A549 treated with dexamethasone at 1 μM for 4 hours (cell line): ENCODE results near the gene ADH4. TPM values are rescaled to one million over a fixed set of nuclear protein-coding genes. Genes with fewer than 3 reads are reported as not detected.

Experiments used
- total RNA-seq: library from RNA; stranded (reverse); fragments of 200-300 nt; extraction: Qiagen RNA extraction; gene quantifications from 5 replicates; pipeline ENCODE4 v1.2.3, GENCODE V29; 2022

The ADH4 gene
- not detected in 5 replicates for total RNA-seq

GRCh38 chr4:99144070-99144469 is at the start of gene ADH4:
Gene ADH4, minus strand, starts transcription at chr4:99144297. Its CDS starts 75 bp downstream, at chr4:99144222.

DNA sequence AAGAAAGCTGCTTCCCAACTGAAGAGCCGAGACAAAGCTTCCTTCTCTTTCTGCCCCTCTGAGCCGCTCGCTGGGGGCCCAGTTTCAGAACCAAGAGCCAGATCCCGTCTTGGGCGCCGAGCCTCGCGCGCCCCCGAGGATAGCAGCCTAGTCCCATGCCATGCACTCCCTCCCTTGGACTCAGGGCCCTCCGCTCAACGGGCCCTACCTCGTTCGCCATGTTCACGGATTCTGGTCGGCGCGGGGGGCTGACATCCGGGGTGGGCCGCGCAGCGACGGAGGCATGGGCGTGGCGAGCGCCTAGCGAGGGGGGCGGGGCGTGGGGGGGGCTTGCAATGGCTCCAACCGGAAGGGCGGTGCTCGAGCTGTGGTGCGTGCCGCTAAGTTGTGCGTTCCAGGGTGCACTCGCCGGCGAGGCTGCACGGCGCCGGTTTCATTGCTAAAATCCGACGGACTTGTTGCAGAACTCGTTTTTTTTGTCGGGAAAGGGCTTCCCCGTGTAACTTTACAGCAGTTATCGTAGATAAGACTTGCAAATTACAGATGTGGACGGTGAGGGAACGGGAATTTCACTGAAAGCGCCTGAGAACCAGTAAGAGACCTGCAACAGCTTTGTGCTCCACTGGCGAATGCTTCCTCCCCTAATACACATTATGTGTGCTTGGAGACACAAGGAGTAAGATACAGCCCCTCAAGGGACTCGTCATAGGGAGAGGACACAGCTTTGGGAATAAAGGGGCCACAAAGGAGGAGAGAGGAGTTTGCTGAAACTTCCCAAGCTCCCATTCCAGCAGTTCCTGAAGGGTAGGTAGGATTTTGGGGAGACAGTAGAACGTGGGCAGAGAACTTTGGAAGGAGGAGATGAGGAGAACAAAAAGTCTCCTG is 55.4 kb downstream of the ADH4 start, which contains the start of gene ADH5:
TSS of gene ADH5 (minus strand) at position 308 of the 885 bp plus-strand sequence. CDS start at position 220, 88 bp downstream.

Other genes with a start within 250 kb of the ADH4 start
- 74.3 to 132 TPM (median 87.1 TPM) in 5 replicates for gene EIF4E, start 215.2 kb downstream of the ADH4 start, total RNA-seq
- 45.3 to 57.3 TPM (median 51.2 TPM) in 5 replicates for gene METAP1, start 148.6 kb downstream of the ADH4 start, total RNA-seq
- 89.6 to 117 TPM (median 93.4 TPM) in 5 replicates for gene ADH5, start 55.5 kb downstream of the ADH4 start, total RNA-seq
- gene ADH6, start 74.9 kb upstream of the ADH4 start, total RNA-seq, result 0.12 TPM in 1 of 5 replicates, not detected in the others
- not detected in 5 replicates for gene ADH1A, start 146.7 kb upstream of the ADH4 start, total RNA-seq
- gene ADH1B, start 177.1 kb upstream of the ADH4 start, total RNA-seq, result not detected in 5 replicates
- not detected in 5 replicates for gene ADH1C, start 208.4 kb upstream of the ADH4 start, total RNA-seq